Upper lobe of right lung (tissue), 1 donor: ENCODE data around the gene KANSL1. TPM values are rescaled to one million over a fixed set of nuclear protein-coding genes. Genes with fewer than 3 reads are reported as not detected.
A peak's percentile ranks its signal among the peaks of the same experiment; 100 is the strongest.

ENCODE experiments used
- ATAC-seq: fragments of 200-7000 bp; cut with Tn5 transposase; one replicate; pipeline ENCODE4 v1.9.1; 2020; ENCODE audit warnings: mild to moderate bottlenecking, moderate library complexity
- DNase-seq: peaks from one replicate; pipeline ENCODE4 v3.0.0-alpha.2; 2020
- H3K27ac ChIP-seq: fragments of 200-600 bp; one replicate; pipeline ENCODE4 v1.8.0; 2022
- H3K27me3 ChIP-seq: fragments of 200-600 bp; one replicate; pipeline ENCODE4 v1.8.0; 2022; ENCODE audit warnings: mild to moderate bottlenecking
- H3K36me3 ChIP-seq: fragments of 200-600 bp; one replicate; pipeline ENCODE4 v1.8.0; 2022
- H3K4me1 ChIP-seq: fragments of 200-600 bp; one replicate; pipeline ENCODE4 v1.8.0; 2022
- H3K4me3 ChIP-seq: fragments of 200-600 bp; one replicate; pipeline ENCODE4 v1.8.0; 2022; ENCODE audit warnings: mild to moderate bottlenecking
- H3K9me3 ChIP-seq: fragments of 200-600 bp; one replicate; pipeline ENCODE4 v1.8.0; 2022
- intact Hi-C: fragments of 100-400 bp; cut with DNase I; formaldehyde crosslinking; loops from one replicate; pipeline ENCODE4 v1.11.0; 2022
- total RNA-seq: library from RNA; stranded (reverse); fragmentation: NEBNext Ultra II Directional; extraction: Animal tissue kit (Norgen Biotek cat#: 25700); gene quantifications from one replicate; pipeline ENCODE4 v1.2.1, GENCODE V29; 2021
- TF ChIP-seq, protein P1 (sequence below): fragments of 200-600 bp; IDR thresholded peaks from one replicate; pipeline ENCODE4 v1.8.0; 2022; ENCODE audit warnings: antibody characterized with exemption
- donor health status: DM: no; HTN: yes; CAD: no; lungs with severe emphysema.

The KANSL1 gene
- total RNA-seq, 1 donor from 2014 or later: 69.8 TPM

GRCh38 chr17:46061435-46061834 is 131.8 kb downstream of the KANSL1 start:
- TF ChIP-seq, protein P1, sequence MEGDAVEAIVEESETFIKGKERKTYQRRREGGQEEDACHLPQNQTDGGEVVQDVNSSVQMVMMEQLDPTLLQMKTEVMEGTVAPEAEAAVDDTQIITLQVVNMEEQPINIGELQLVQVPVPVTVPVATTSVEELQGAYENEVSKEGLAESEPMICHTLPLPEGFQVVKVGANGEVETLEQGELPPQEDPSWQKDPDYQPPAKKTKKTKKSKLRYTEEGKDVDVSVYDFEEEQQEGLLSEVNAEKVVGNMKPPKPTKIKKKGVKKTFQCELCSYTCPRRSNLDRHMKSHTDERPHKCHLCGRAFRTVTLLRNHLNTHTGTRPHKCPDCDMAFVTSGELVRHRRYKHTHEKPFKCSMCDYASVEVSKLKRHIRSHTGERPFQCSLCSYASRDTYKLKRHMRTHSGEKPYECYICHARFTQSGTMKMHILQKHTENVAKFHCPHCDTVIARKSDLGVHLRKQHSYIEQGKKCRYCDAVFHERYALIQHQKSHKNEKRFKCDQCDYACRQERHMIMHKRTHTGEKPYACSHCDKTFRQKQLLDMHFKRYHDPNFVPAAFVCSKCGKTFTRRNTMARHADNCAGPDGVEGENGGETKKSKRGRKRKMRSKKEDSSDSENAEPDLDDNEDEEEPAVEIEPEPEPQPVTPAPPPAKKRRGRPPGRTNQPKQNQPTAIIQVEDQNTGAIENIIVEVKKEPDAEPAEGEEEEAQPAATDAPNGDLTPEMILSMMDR: peak; percentile 40
- H3K36me3 ChIP-seq: peaks cover 36% of the 10 kb centered on the region
- DNase-seq (no peak), ATAC-seq (peak; percentile 59)
- H3K27ac ChIP-seq: no peak overlapping the region
- H3K9me3 ChIP-seq: no peaks in the 10 kb centered on the region
- intact Hi-C loops: no loop called here
- H3K27me3 ChIP-seq: no peaks in the 10 kb centered on the region
- no peak overlapping the region for H3K4me3 ChIP-seq
- H3K4me1 ChIP-seq: peaks cover 3% of the 10 kb centered on the region

- no peak for ATAC-seq
- H3K27ac ChIP-seq: no peak overlapping the region
- TF ChIP-seq, protein P1: no peak
- H3K4me1 ChIP-seq: peaks cover 3% of the 10 kb centered on the region
- H3K4me3 ChIP-seq: no peak overlapping the region
- H3K36me3 ChIP-seq: peaks cover 26% of the 10 kb centered on the region
- no peaks in the 10 kb centered on the region for H3K9me3 ChIP-seq
- intact Hi-C loops: no loop called here
- H3K27me3 ChIP-seq: no peaks in the 10 kb centered on the region
- no peak for DNase-seq
These were observed 132.8 kb downstream of the KANSL1 start for GRCh38 chr17:46060461-46060860.

- intact Hi-C loops: no loop called here
These were observed 133.7 kb downstream of the KANSL1 start for GRCh38 chr17:46059486-46059885.

GRCh38 chr17:46057366-46057765 is 135.9 kb downstream of the KANSL1 start:
- intact Hi-C loops: no loop called here
- Histone ChIP-seq H3K4me1 (peaks cover 3% of the 10 kb centered on the region), H3K4me3 (no peak overlapping the region), H3K27ac (no peak overlapping the region), H3K36me3 (peaks cover 5% of the 10 kb centered on the region), H3K27me3 (no peaks in the 10 kb centered on the region), H3K9me3 (no peaks in the 10 kb centered on the region)
- ATAC-seq: no peak
- TF ChIP-seq, protein P1: no peak
- no peak for DNase-seq

More at GRCh38 chr17:46059486-46059885, 133.7 kb downstream of the KANSL1 start:
- H3K27me3 ChIP-seq: no peaks in the 10 kb centered on the region
- H3K27ac ChIP-seq: no peak overlapping the region
- ATAC-seq (no peak), DNase-seq (no peak)
- H3K4me3 ChIP-seq: no peak overlapping the region
- peaks cover 3% of the 10 kb centered on the region for H3K4me1 ChIP-seq
- H3K36me3 ChIP-seq: peaks cover 16% of the 10 kb centered on the region
- TF ChIP-seq, protein P1: no peak
- H3K9me3 ChIP-seq: no peaks in the 10 kb centered on the region

GRCh38 chr17:46056800-46057304 is 136.4 kb downstream of the KANSL1 start:
- intact Hi-C loops: no loop called here
- Histone ChIP-seq H3K27me3 (no peaks in the 10 kb centered on the region), H3K27ac (no peak overlapping the region), H3K4me3 (no peak overlapping the region), H3K4me1 (peaks cover 3% of the 10 kb centered on the region), H3K9me3 (no peaks in the 10 kb centered on the region), H3K36me3 (peaks cover 5% of the 10 kb centered on the region)
- TF ChIP-seq, protein P1: no peak
- DNase-seq (no peak), ATAC-seq (no peak)
